Stimulated activated CD4-positive, alpha-beta T cell treated with anti-CD3 and anti-CD28 coated beads, Interleukin-1b, Interleukin-23, amount 100 ng/mL, for 24 hours (primary cell): ENCODE results near the gene CCR6.
"Not testable (repeated sequence)": the region's sequence is repeated elsewhere in the genome, so short reads cannot be mapped to it uniquely, and the experiment has no call there.

Experiments used
- DNase-seq, 4 experiments: peaks; one replicate each; pipeline ENCODE4 v3.0.0-alpha.2; 2020; ENCODE audit warnings: low read depth in 4 of 4, low spot score in 1 of 4

CCR6 gene

DNA sequence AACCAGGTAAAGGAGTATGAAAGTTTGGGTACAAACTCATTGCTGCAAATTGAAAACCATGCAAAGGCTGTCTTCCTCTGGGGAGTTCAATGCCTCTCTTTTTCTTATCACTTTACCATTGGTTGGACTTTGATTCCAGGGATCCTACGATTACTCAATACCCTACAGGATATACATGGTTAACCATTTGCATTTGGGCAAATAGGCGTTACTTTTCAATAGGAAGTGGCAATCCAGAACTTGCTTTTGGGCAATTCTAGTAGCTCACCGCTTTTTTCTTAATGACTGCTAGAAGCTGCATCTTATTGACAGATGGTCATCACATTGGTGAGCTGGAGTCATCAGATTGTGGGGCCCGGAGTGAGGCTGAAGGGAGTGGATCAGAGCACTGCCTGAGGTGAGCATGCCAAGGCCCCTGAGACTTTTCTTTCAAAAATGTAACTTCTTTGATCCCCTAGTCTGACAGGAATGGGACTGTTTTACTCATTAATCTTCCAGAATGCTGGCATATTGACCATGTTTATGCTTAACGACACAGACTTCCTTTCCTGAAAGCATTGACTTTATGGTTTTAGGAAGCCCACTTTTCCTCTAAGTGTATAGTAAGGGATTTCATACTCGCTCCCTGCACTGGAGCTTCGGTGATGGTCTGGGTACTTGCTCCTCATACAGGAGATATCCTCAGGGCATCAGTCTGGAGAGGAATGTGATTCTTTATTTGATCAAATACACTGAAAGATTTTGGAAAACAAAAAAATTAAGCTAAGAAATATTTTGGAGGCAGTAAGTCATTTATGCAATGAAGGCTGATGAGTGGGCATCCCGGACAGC, at the start of gene CCR6:
Gene CCR6, plus strand, starts transcription at position 270 of the 831 bp plus-strand sequence. CDS start 13,039 bp downstream, outside the sequence.
- no peak for DNase-seq

DNA sequence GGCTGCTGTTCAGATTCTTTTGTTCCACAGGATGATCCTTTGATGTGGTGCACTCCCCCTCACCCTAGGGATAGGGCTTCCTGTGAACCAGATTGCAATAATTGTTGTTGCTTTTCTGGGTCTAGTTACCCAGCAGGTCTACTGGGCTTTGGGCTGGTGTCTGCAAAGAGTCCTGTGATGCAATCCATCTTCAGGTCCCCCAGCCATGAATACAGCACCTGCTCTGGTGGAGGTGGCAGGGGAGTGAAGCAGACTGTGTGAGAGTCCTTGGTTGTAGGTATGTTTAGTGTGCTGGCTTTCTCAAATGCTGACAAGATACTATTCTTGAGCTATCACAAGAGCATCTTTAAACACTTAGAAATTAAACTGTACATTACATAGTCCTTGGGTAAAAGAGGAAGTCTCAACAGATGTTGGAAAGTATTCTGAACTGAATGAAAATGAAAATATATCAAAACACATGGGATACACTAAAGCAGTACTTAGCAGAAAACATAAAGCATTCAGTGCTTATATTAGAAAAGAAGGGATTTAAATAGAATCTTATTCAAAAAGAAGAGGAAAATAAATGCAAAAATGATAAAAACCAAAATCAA, 49.1 kb upstream of the CCR6 start:
- no peak for DNase-seq

DNA sequence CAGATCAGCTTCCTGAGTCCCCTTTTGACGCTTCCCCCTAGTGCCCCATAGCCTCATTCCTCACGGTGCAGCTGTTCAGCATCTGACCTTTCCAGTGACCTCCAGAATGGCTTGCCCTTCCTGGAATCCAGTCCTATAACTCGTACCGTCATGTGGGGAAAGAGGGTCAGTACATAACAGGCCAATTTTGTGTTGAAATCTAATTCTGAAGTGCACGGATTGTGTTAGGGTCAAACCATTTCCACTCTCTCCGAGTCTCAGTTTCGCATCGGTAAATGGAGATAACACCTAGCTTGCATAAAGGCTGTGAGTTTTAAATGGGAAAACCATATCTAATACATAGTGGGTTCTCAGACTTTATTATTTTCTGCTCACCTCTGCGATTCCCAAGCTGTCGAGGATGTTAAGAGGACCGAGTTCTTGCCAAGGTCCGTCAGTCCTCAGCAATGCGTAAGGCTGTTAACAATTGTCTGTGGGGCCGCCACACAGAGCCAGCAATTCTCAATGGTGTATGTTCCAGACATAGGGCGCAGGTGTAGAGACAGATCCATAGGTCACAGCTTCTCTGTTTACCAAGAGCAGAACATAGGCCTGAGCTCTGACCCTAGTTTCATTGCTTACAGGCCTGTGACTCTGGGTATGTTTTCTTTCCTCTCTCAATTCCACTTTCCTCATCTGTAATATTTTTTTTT, 45.5 kb upstream of the CCR6 start:
- DNase-seq = no peak

DNA sequence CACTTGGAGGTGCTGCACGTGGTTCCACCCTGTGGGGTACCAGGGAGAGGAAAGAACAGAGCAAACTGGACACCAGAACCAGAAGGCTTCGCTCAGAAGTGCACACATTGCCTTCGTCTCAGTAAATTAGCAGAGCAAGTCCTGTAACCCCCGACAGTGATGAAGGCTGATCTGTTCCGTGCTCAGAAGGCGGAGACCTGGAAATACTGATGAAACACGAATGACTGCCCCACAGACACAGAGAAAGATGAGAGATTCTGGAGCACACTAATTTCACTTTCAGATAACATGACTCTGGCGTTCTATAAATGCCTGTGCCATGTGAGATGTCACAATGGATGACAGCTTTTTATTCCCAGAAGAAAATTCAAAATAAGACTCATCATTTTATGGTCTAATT, 44.2 kb upstream of the CCR6 start:
- DNase-seq = no peak

DNA sequence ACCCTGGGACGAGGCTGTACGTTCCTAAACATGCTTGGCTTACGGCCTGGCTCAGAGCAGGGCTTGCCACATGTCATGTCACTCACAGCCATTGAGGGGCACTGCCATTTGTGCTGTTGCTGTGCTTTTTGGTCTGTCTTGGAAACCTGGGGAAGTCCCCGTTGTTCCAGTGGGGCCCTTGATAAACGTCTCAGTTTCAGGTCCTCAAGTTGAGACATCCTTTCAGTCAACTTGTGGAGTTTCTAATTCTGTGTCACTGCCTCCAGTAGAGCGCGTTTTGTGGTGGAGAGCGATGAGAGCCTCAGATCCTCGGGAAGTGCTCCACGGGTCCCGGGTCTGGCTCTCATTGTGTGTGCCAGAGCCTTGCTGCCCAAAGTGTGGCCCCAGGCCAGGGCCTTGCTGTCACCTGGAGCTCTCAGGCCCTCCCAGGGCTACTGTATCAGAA, 43.0 kb upstream of the CCR6 start:
- DNase-seq = peak; percentile 25 to 57 (median 36)

- DNase-seq = no peak
Observed at GRCh38 chr6:167087857-167088354, 35.0 kb upstream of the CCR6 start.

- DNase-seq = not testable (repeated sequence)
Observed at GRCh38 chr6:167088741-167089140, 34.2 kb upstream of the CCR6 start.

DNA sequence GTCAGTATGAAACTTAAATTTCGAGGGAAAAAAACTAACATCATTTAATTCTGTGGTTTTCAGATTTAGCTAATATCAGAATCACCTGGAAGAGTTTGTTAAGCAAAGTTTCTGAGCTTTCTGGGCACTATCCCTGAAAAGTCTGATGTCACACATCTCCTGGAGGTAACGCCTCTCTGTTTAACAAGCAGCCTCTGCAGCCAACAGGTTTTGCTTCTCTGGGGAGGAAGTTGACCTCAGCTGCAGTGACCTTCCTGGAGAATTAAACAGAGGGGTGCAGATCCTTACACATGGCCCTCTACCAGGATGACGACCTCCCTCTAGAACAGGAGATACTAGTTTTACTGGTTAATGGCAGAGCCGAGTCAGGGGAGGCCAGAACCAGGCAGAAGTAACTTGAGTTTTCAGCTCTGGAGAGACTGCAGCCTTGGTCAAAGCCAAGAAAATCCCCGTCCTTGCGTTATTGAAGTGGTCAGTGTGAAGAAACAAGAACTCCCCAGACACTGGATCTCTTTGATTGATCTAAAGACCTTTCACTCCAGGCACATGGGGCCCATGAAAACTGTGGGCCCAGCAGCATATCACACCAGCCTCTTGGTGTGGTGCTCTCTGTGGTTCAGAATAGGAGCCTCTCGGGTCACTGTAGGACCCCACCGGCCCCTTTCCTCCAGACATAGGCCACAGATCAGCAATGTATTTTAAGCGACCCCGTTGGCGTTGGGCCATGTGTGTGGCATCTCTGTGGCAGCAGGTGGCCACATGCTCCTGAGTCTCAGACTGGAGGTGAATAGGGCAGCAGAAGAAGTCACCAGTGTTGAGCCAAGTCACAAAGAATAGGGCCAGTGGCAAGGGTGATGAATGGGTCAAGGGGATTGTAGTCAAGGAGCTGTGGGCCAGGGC, 33.4 kb upstream of the CCR6 start:
- DNase-seq = no peak

- DNase-seq = no peak
Observed at GRCh38 chr6:167090171-167090570, 32.7 kb upstream of the CCR6 start.

- DNase-seq = no peak
Observed at GRCh38 chr6:167091026-167091804, 31.7 kb upstream of the CCR6 start.

GRCh38 chr6:167091805-167092107, 31.1 kb upstream of the CCR6 start:
- no peak for DNase-seq

- DNase-seq = no peak
Observed at GRCh38 chr6:167092672-167093339, 30.1 kb upstream of the CCR6 start.

- DNase-seq = no peak
Observed at GRCh38 chr6:167093406-167093921, 29.4 kb upstream of the CCR6 start.

- peak in 3 of 4 experiments; percentile 26 to 42 (median 33) for DNase-seq
Observed at GRCh38 chr6:167093922-167094432, 28.9 kb upstream of the CCR6 start.

GRCh38 chr6:167094436-167094819, 28.5 kb upstream of the CCR6 start:
- no peak for DNase-seq

GRCh38 chr6:167094820-167095637, 27.9 kb upstream of the CCR6 start:
- no peak for DNase-seq

- DNase-seq = no peak
Observed at GRCh38 chr6:167095888-167096287, 27.0 kb upstream of the CCR6 start.

- no peak for DNase-seq
Observed at GRCh38 chr6:167096991-167097390, 25.9 kb upstream of the CCR6 start.
